SU-DHL-6 (cell line): ENCODE data around the gene TESK2.

ENCODE experiments used
- CTCF ChIP-seq: fragments of 200-600 bp; sonication (generic); IDR thresholded peaks from one replicate; pipeline ENCODE4 v1.5.1; 2017; ENCODE audit warnings: antibody characterized with exemption, mild to moderate bottlenecking, low read length, moderate library complexity; ENCODE audit not compliant: insufficient read depth, poor library complexity, severe bottlenecking
- EZH2phosphoT487 ChIP-seq: fragments of 200-600 bp; sonication (generic), shearing (Covaris generic); conservative IDR thresholded peaks from 2 replicates; pipeline ENCODE4 v1.6.1; 2018; ENCODE audit warnings: mild to moderate bottlenecking, antibody characterized with exemption, low read length, moderate library complexity, mixed read lengths

GRCh38 chr1:45340816-45341466, 150.0 kb downstream of the TESK2 start:
- TF ChIP-seq CTCF: no peak
- TF ChIP-seq EZH2phosphoT487: no peak
